DOHH2 (cell line): Measurements from ENCODE around the gene MRFAP1.

Experiments used
- H3F3A ChIP-seq: fragments of 200-600 bp; sonication (generic), shearing (Covaris generic); 2 replicates; pipeline ENCODE4 v1.6.0; 2016; ENCODE audit warnings: antibody characterized with exemption, mild to moderate bottlenecking; ENCODE audit not compliant: control insufficient read depth, insufficient read depth
- H3K27ac ChIP-seq: fragments of 200-600 bp; sonication (generic); 2 replicates; pipeline ENCODE4 v1.5.1; 2014; ENCODE audit warnings: low read depth, mild to moderate bottlenecking, low read length, moderate library complexity
- H3K27me3 ChIP-seq: fragments of 200-600 bp; sonication (generic); 2 replicates; pipeline ENCODE4 v1.6.1; 2014; ENCODE audit warnings: mild to moderate bottlenecking, low read length, mixed read lengths; ENCODE audit not compliant: control insufficient read depth
- H3K36me3 ChIP-seq: fragments of 200-600 bp; sonication (generic); 2 replicates; pipeline ENCODE4 v1.6.1; 2014; ENCODE audit warnings: mild to moderate bottlenecking, low read length, moderate library complexity, mixed read lengths; ENCODE audit not compliant: control insufficient read depth
- H3K4me1 ChIP-seq: fragments of 200-600 bp; sonication (generic); 2 replicates; pipeline ENCODE4 v1.6.1; 2014; ENCODE audit warnings: mild to moderate bottlenecking, low read length, mixed read lengths; ENCODE audit not compliant: control insufficient read depth
- H3K4me2 ChIP-seq: fragments of 200-600 bp; sonication (generic); 2 replicates; pipeline ENCODE4 v1.6.0; 2014; ENCODE audit warnings: mild to moderate bottlenecking, low read length, moderate library complexity
- H3K4me3 ChIP-seq: fragments of 200-600 bp; sonication (generic); 2 replicates; pipeline ENCODE4 v1.5.1; 2014; ENCODE audit warnings: mild to moderate bottlenecking, low read length, mixed read lengths
- H3K79me2 ChIP-seq: fragments of 200-600 bp; sonication (generic); 2 replicates; pipeline ENCODE4 v1.6.1; 2014; ENCODE audit warnings: mild to moderate bottlenecking, low read length, mixed read lengths; ENCODE audit not compliant: control insufficient read depth
- H3K9me2 ChIP-seq: fragments of 200-600 bp; sonication (generic); replicated peaks from 2 replicates; pipeline ENCODE4 v1.6.1; 2014; ENCODE audit warnings: mild to moderate bottlenecking, low read length, mixed read lengths; ENCODE audit not compliant: control insufficient read depth
- H3K9me3 ChIP-seq: fragments of 200-600 bp; sonication (generic); 2 replicates; pipeline ENCODE4 v1.6.1; 2014; ENCODE audit warnings: antibody characterized with exemption, low read length, mixed read lengths; ENCODE audit not compliant: control insufficient read depth, insufficient read depth
- H4K20me1 ChIP-seq: fragments of 200-600 bp; sonication (generic); 2 replicates; pipeline ENCODE4 v1.6.0; 2014; ENCODE audit warnings: low read depth, mild to moderate bottlenecking, antibody characterized with exemption, low read length, moderate library complexity; ENCODE audit not compliant: control insufficient read depth, insufficient read depth
- EZH2phosphoT487 ChIP-seq: fragments of 200-600 bp; sonication (generic); IDR thresholded peaks from 2 replicates; pipeline ENCODE4 v1.6.1; 2017; ENCODE audit warnings: borderline replicate concordance, mild to moderate bottlenecking, antibody characterized with exemption, low read length, moderate library complexity, mixed read lengths
- TF ChIP-seq, protein P1 (sequence below): fragments of 200-600 bp; sonication (generic); IDR thresholded peaks from one replicate; pipeline ENCODE4 v1.5.1; 2014; ENCODE audit warnings: antibody characterized with exemption, mild to moderate bottlenecking, low read depth, low read length; ENCODE audit not compliant: poor library complexity, severe bottlenecking

Gene MRFAP1

DNA sequence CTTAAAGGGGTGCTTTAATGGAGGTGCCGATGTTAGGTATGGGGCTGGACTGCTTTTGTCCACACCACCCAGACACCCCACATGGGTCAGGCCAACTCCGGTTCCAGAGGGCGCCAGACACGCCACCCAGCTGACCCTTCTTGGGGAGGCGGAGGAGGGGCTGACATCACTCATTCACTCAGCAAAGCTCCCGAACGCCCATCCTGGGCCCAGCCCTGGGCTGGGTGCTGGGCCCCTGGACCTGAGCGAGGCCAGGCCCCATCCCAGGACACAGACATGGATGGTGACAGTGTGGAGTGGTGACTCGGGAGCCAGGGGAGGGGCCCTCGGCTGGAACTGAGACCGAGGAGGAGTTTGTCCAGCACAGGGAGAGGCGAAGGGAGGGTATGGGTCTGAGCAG, 37.4 kb upstream of the MRFAP1 start:
- Histone ChIP-seq H3K4me1 (no peaks in the 10 kb centered on the region), H3K27me3 (no peaks in the 10 kb centered on the region), H4K20me1 (no peaks in the 10 kb centered on the region), H3K79me2 (no peaks in the 10 kb centered on the region), H3K9me2 (no peaks in the 10 kb centered on the region), H3K4me3 (no peak overlapping the region), H3K9me3 (peaks cover 5% of the 10 kb centered on the region; the same call in 1 of the 2 replicates), H3F3A (no peaks in the 10 kb centered on the region), H3K4me2 (no peak overlapping the region), H3K36me3 (peaks cover 4% of the 10 kb centered on the region; the same call in 1 of the 2 replicates), H3K27ac (no peak overlapping the region)
- no peak for TF ChIP-seq EZH2phosphoT487
- TF ChIP-seq, protein P1, sequence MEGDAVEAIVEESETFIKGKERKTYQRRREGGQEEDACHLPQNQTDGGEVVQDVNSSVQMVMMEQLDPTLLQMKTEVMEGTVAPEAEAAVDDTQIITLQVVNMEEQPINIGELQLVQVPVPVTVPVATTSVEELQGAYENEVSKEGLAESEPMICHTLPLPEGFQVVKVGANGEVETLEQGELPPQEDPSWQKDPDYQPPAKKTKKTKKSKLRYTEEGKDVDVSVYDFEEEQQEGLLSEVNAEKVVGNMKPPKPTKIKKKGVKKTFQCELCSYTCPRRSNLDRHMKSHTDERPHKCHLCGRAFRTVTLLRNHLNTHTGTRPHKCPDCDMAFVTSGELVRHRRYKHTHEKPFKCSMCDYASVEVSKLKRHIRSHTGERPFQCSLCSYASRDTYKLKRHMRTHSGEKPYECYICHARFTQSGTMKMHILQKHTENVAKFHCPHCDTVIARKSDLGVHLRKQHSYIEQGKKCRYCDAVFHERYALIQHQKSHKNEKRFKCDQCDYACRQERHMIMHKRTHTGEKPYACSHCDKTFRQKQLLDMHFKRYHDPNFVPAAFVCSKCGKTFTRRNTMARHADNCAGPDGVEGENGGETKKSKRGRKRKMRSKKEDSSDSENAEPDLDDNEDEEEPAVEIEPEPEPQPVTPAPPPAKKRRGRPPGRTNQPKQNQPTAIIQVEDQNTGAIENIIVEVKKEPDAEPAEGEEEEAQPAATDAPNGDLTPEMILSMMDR, result no peak

DNA sequence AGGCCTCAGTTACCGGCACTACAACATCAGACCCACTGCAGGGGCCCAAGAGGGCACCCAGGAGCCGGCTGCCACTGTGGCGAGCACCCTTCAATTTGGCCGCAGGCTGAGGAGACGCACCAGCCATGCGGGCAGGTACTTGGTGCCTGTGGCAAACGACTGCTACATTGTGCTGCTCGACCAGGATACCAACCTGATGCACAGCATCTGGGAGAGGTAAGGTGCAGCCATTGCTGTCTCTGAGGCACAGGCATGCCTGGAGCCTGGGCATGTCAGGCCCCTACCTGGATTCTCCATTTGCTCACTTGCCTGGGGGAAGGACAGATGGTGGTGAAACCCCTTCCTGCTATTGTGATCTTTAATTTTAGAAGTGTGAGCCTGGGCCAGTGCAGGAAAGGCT, 35.4 kb upstream of the MRFAP1 start:
- Histone ChIP-seq H3K27me3 (no peaks in the 10 kb centered on the region), H3K4me3 (no peak overlapping the region), H3K9me3 (peaks cover 5% of the 10 kb centered on the region; the same call in 1 of the 2 replicates), H3K27ac (no peak overlapping the region), H3K36me3 (peaks cover 4% of the 10 kb centered on the region; the same call in 1 of the 2 replicates), H3K4me2 (no peak overlapping the region), H3F3A (no peaks in the 10 kb centered on the region), H3K79me2 (no peaks in the 10 kb centered on the region), H3K4me1 (no peaks in the 10 kb centered on the region), H4K20me1 (no peaks in the 10 kb centered on the region), H3K9me2 (no peaks in the 10 kb centered on the region)
- no peak for TF ChIP-seq EZH2phosphoT487
- TF ChIP-seq, protein P1, result no peak

- Histone ChIP-seq H3K36me3 (peaks cover 4% of the 10 kb centered on the region; the same call in 1 of the 2 replicates), H3K9me2 (no peaks in the 10 kb centered on the region), H3K27ac (no peak overlapping the region), H4K20me1 (no peaks in the 10 kb centered on the region), H3K4me2 (no peak overlapping the region), H3K27me3 (no peaks in the 10 kb centered on the region), H3K9me3 (peaks cover 5% of the 10 kb centered on the region; the same call in 1 of the 2 replicates), H3K4me1 (no peaks in the 10 kb centered on the region), H3F3A (no peaks in the 10 kb centered on the region), H3K4me3 (no peak overlapping the region), H3K79me2 (no peaks in the 10 kb centered on the region)
- TF ChIP-seq, protein P1, result no peak
- TF ChIP-seq EZH2phosphoT487, result no peak
Measured at GRCh38 chr4:6605605-6606004, 34.9 kb upstream of the MRFAP1 start.
